ENCODE measurements around the gene RERE.
A peak's percentile ranks its signal among the peaks of the same experiment; 100 is the strongest.

The RERE gene

GRCh38 chr1:8851060-8851459 is 33.6 kb upstream of the RERE start:
- no peak overlapping the region for H3K27ac ChIP-seq
- TF ChIP-seq CTCF (conservative IDR thresholded peaks at IDR 0.05) (no peak), ZFX (IDR thresholded peaks at IDR 0.05) (no peak)

GRCh38 chr1:8848663-8849386 is 31.4 kb upstream of the RERE start:
- TF ChIP-seq ZFX (IDR thresholded peaks at IDR 0.05) (no peak), CTCF (conservative IDR thresholded peaks at IDR 0.05) (peak; percentile 96)
- H3K27ac ChIP-seq = peak overlapping the region; percentile 24

- H3K27ac ChIP-seq = peak overlapping the region; percentile 24
- TF ChIP-seq CTCF (conservative IDR thresholded peaks at IDR 0.05) = no peak
- no peak for TF ChIP-seq ZFX (IDR thresholded peaks at IDR 0.05)
These were observed 30.6 kb upstream of the RERE start for GRCh38 chr1:8847990-8848389.

GRCh38 chr1:8846263-8846662 is 28.8 kb upstream of the RERE start:
- TF ChIP-seq ZFX (IDR thresholded peaks at IDR 0.05) (no peak), CTCF (conservative IDR thresholded peaks at IDR 0.05) (no peak)
- H3K27ac ChIP-seq = no peak overlapping the region

- H3K27ac ChIP-seq = no peak overlapping the region
- TF ChIP-seq ZFX (IDR thresholded peaks at IDR 0.05) = no peak
- no peak for TF ChIP-seq CTCF (conservative IDR thresholded peaks at IDR 0.05)
These were observed 28.0 kb upstream of the RERE start for GRCh38 chr1:8845104-8846097.

GRCh38 chr1:8844501-8845006 is 27.1 kb upstream of the RERE start:
- no peak overlapping the region for H3K27ac ChIP-seq
- TF ChIP-seq CTCF (conservative IDR thresholded peaks at IDR 0.05) (no peak), ZFX (IDR thresholded peaks at IDR 0.05) (no peak)

GRCh38 chr1:8841395-8841794 is 24.0 kb upstream of the RERE start:
- TF ChIP-seq CTCF (conservative IDR thresholded peaks at IDR 0.05) (no peak), ZFX (IDR thresholded peaks at IDR 0.05) (no peak)
- H3K27ac ChIP-seq = no peak overlapping the region

All from C4-2B (cell line).